ENCODE results near the gene YTHDF2. TPM values are rescaled to one million over a fixed set of nuclear protein-coding genes. Genes with fewer than 3 reads are reported as not detected.

Gene YTHDF2
- total RNA-seq, 1 experiment from 2014 or later = 55.0 TPM

- H3K9ac ChIP-seq (ENCODE audit: low read length) = no peak overlapping the region
- TF ChIP-seq EZH2 (IDR thresholded peaks at IDR 0.05; ENCODE audit: low read length, unreplicated experiment) = no peak
- TF ChIP-seq, protein P1, sequence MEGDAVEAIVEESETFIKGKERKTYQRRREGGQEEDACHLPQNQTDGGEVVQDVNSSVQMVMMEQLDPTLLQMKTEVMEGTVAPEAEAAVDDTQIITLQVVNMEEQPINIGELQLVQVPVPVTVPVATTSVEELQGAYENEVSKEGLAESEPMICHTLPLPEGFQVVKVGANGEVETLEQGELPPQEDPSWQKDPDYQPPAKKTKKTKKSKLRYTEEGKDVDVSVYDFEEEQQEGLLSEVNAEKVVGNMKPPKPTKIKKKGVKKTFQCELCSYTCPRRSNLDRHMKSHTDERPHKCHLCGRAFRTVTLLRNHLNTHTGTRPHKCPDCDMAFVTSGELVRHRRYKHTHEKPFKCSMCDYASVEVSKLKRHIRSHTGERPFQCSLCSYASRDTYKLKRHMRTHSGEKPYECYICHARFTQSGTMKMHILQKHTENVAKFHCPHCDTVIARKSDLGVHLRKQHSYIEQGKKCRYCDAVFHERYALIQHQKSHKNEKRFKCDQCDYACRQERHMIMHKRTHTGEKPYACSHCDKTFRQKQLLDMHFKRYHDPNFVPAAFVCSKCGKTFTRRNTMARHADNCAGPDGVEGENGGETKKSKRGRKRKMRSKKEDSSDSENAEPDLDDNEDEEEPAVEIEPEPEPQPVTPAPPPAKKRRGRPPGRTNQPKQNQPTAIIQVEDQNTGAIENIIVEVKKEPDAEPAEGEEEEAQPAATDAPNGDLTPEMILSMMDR (conservative IDR thresholded peaks at IDR 0.05; ENCODE audit: low read depth, low read length) = no peak
- H3K79me2 ChIP-seq (ENCODE audit: low read length) = no peaks in the 10 kb centered on the region
- H3K4me2 ChIP-seq (ENCODE audit: low read length) = no peak overlapping the region
- no peaks in the 10 kb centered on the region for H3K4me1 ChIP-seq (ENCODE audit: insufficient read depth, low read length)
- no TSS peak for BruUV-seq (replicated peaks)
- H3F3A ChIP-seq (ENCODE audit: low read length, unreplicated experiment) = no peaks in the 10 kb centered on the region
- H3K36me3 ChIP-seq (ENCODE audit: low read depth, low read length) = no peaks in the 10 kb centered on the region
- no peaks in the 10 kb centered on the region for H3K9me3 ChIP-seq (ENCODE audit: low read length)
- no peak overlapping the region for H3K4me3 ChIP-seq (ENCODE audit: low read length)
- intact Hi-C loops (cut with micrococcal nuclease) = no loop called here
- no peak overlapping the region for H3K27ac ChIP-seq (ENCODE audit: low read length)
- no peak for ATAC-seq
- no peaks in the 10 kb centered on the region for H3K27me3 ChIP-seq (ENCODE audit: low read length)
- H3K9me2 ChIP-seq (replicated peaks; ENCODE audit: low read length) = no peaks in the 10 kb centered on the region
- CTCF ChIA-PET = interaction anchor here (0.6 kb wide), 1 partner anchor 31 kb away, joined by 5 read pairs; no protein-coding TSS in a partner anchor
- no peaks in the 10 kb centered on the region for H4K20me1 ChIP-seq (ENCODE audit: low read length)
- POLR2A ChIA-PET (ENCODE audit: unreplicated experiment) = no interaction called here
- H2AFZ ChIP-seq (ENCODE audit: low read length) = no peak overlapping the region
- DNase-seq = no peak
Measured at GRCh38 chr1:28803051-28803450, 66.3 kb downstream of the YTHDF2 start.

DNA sequence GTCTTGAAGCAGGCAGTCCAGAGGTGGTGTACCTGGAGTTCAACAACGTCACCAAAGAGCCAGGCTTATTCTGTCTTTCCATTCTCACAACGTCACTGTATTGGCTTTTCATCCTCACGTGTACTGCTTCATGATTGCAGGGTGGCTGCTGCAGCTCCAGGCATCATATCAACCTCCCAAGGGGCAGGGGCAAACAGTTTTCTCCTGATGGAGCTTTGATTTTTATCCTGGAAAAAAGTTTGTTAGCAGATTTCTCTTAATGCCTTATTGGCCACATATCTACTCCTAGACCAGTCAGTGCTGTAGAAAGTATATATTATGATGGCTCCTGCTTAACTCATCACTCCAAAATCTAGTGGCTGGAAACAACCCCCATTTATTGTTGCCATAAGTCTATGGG lies 66.9 kb downstream of the YTHDF2 start:
- no peak for TF ChIP-seq EZH2phosphoT487 (IDR thresholded peaks at IDR 0.05; ENCODE audit: borderline replicate concordance, low read length)
- TF ChIP-seq, protein P1 (conservative IDR thresholded peaks at IDR 0.05; ENCODE audit: low read depth, low read length) = no peak
- no peak for TF ChIP-seq EZH2 (IDR thresholded peaks at IDR 0.05; ENCODE audit: low read length, unreplicated experiment)
- POLR2A ChIA-PET (ENCODE audit: unreplicated experiment) = no interaction called here

GRCh38 chr1:28804071-28804470 lies 67.3 kb downstream of the YTHDF2 start:
- Histone ChIP-seq H3K79me2 (ENCODE audit: low read length) (no peaks in the 10 kb centered on the region), H3K4me2 (ENCODE audit: low read length) (no peak overlapping the region), H3K9ac (ENCODE audit: low read length) (no peak overlapping the region), H2AFZ (ENCODE audit: low read length) (no peak overlapping the region), H3K27me3 (ENCODE audit: low read length) (no peaks in the 10 kb centered on the region), H3K4me3 (ENCODE audit: low read length) (no peak overlapping the region), H3K4me1 (ENCODE audit: insufficient read depth, low read length) (no peaks in the 10 kb centered on the region), H3K9me2 (replicated peaks; ENCODE audit: low read length) (no peaks in the 10 kb centered on the region), H3K9me3 (ENCODE audit: low read length) (no peaks in the 10 kb centered on the region), H3K27ac (ENCODE audit: low read length) (no peak overlapping the region), H3F3A (ENCODE audit: low read length, unreplicated experiment) (no peaks in the 10 kb centered on the region), H4K20me1 (ENCODE audit: low read length) (no peaks in the 10 kb centered on the region), H3K36me3 (ENCODE audit: low read depth, low read length) (no peaks in the 10 kb centered on the region)
- ChIA-PET CTCF (no interaction called here), POLR2A (ENCODE audit: unreplicated experiment) (no interaction called here)
- BruUV-seq (replicated peaks) = no TSS peak
- DNase-seq (no peak), ATAC-seq (no peak)
- intact Hi-C loops (cut with micrococcal nuclease) = no loop called here
- TF ChIP-seq, protein P1 (conservative IDR thresholded peaks at IDR 0.05; ENCODE audit: low read depth, low read length) = no peak
- TF ChIP-seq EZH2 (IDR thresholded peaks at IDR 0.05; ENCODE audit: low read length, unreplicated experiment) (no peak), EZH2phosphoT487 (IDR thresholded peaks at IDR 0.05; ENCODE audit: borderline replicate concordance, low read length) (no peak)

More for the DNA sequence above, 66.9 kb downstream of the YTHDF2 start:
- no peak overlapping the region for H3K9ac ChIP-seq (ENCODE audit: low read length)
- H3K36me3 ChIP-seq (ENCODE audit: low read depth, low read length) = no peaks in the 10 kb centered on the region
- no peak overlapping the region for H2AFZ ChIP-seq (ENCODE audit: low read length)
- H3K27ac ChIP-seq (ENCODE audit: low read length) = no peak overlapping the region
- no peaks in the 10 kb centered on the region for H4K20me1 ChIP-seq (ENCODE audit: low read length)
- intact Hi-C loops (cut with micrococcal nuclease) = no loop called here
- H3K9me2 ChIP-seq (replicated peaks; ENCODE audit: low read length) = no peaks in the 10 kb centered on the region
- H3K9me3 ChIP-seq (ENCODE audit: low read length) = no peaks in the 10 kb centered on the region
- no peaks in the 10 kb centered on the region for H3K79me2 ChIP-seq (ENCODE audit: low read length)
- no peaks in the 10 kb centered on the region for H3K27me3 ChIP-seq (ENCODE audit: low read length)
- no TSS peak for BruUV-seq (replicated peaks)
- CTCF ChIA-PET = no interaction called here
- no peak for DNase-seq
- no peak for ATAC-seq
- no peaks in the 10 kb centered on the region for H3K4me1 ChIP-seq (ENCODE audit: insufficient read depth, low read length)
- H3K4me2 ChIP-seq (ENCODE audit: low read length) = no peak overlapping the region
- no peaks in the 10 kb centered on the region for H3F3A ChIP-seq (ENCODE audit: low read length, unreplicated experiment)
- H3K4me3 ChIP-seq (ENCODE audit: low read length) = no peak overlapping the region

Data from PC-3 (cell line).